Measurements from ENCODE around the gene ABCB11. TPM values are rescaled to one million over a fixed set of nuclear protein-coding genes. Genes with fewer than 3 reads are reported as not detected.

The ABCB11 gene
- total RNA-seq, 2 donors from 2014 or later: 0.09 TPM; not detected in 1

DNA sequence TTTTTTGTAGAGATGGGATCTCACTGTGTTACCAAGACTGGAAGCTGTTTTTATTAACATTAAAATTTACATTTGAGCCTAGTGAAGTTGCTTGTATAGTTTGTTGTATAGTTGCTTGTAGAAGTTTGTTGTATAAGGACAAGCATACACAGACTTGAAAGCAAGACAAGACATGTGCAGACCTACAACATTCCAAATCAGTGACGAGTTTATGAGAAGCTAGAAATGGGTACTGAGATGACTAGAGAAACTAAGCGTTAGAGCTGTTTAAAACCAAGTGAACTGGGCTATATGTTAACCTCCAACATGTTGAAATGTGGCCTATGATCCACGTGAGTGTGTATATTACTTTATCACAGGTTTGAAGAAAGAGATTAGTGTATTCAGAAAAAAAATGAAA, 39.1 kb downstream of the ABCB11 start:
- no peak for DNase-seq (ENCODE audit: low spot score)
- intact Hi-C loops (cut with DNase I): no loop called here

DNA sequence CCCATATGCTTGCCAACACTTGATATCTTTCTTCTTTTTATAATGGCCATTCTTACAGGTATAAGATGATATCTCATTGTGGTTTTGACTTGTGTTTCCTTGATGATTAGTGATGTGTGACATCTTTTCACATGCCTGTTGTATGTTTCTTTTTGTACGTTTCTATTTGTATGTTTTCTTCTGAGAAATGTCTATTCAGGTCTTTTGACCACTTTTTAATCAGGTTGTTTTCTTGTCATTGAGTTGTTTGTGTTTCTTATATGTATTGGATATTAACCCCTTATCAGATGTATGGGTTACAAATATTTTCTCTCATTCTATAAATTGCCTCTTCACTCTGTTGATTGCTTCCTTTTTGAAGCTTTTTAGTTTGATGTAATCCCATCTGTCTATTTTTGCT, 42.4 kb downstream of the ABCB11 start:
- intact Hi-C loops (cut with DNase I): no loop called here
- no peak for DNase-seq (ENCODE audit: low spot score)

DNA sequence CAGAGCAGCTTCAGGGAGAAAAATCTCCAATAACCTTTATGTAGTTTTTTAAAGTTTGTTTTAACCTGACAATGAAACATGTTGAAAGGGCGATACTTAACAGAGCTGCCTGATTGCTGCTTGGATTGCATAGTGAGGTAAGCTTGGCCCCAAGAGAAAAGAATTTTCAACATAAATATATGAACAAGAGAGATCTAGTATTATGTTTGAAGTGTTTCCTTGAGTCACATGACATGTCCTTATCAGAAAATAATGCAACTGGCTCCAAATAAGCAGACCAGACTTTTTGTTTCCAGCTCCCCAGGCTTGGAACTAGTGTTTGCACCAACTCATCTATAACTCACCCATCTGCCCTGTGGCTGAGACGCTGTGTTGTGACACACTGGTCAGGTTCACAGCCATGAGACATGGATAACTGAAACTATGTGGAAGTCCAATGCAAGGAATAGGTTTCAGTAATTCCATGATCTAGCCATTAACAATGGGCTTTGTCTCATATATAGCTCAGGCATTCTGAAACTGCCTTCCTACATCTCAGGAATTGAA, 44.7 kb downstream of the ABCB11 start:
- intact Hi-C loops (cut with DNase I): no loop called here
- DNase-seq (ENCODE audit: low spot score): no peak

DNA sequence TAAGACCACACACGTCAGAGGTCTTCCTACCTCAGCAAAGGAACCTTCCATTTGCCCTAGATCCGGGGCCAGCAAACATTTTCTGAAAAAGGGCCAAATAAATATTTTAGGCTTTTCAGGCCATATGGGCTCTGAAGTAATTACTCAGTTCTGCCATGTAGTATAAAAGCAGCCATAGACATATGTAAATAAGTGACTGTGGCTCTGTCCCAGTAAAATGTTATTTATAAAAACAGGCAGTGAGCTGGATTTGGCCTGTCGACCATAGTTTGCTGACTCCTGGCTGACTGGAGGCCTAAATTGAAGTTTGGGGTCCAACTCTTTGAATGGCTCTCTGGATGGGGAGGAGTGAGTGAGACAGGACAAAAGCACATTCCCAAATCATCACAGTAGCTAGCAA, 49.5 kb downstream of the ABCB11 start:
- intact Hi-C loops (cut with DNase I): no loop called here
- no peak for DNase-seq (ENCODE audit: low spot score)

DNA sequence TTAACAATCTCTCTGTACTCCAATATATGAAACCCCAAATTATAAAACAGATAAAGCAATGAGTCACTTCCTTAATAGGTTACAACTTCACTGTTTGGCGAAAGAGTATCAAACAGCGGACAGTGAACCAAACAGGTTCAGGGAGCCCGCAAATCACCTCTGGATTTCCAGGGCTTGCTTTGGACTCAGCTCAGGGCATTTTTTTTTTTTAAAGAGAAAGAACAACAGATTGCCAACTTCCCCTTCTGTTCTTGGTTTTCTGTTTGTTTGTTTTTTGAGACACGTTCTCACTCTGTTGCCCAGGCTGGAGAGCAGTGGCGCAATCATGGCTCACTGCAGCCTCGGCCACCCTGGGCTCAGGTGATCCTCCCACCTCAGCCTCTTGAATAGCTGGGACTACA, 52.7 kb downstream of the ABCB11 start:
- intact Hi-C loops (cut with DNase I): no loop called here
- no peak for DNase-seq (ENCODE audit: low spot score)

DNA sequence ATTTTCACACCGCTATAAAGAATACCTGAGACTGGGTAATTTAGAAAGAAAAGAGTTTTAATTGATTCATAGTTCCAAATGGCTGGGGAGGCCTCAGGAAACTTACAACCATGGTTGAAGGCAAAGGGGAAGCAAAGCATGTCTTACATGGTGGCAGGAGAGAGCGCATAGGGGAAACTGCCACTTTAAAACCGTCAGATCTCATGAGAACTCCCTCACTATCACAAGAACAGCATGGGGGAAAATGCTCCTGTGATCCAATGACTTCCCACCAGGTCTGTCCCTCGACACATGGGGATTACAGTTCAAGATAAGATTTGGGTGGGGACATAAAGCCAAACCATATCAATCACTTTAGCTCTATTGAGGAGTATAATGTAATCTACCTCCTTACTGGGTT, 53.5 kb downstream of the ABCB11 start:
- DNase-seq (ENCODE audit: low spot score): no peak
- intact Hi-C loops (cut with DNase I): no loop called here

DNA sequence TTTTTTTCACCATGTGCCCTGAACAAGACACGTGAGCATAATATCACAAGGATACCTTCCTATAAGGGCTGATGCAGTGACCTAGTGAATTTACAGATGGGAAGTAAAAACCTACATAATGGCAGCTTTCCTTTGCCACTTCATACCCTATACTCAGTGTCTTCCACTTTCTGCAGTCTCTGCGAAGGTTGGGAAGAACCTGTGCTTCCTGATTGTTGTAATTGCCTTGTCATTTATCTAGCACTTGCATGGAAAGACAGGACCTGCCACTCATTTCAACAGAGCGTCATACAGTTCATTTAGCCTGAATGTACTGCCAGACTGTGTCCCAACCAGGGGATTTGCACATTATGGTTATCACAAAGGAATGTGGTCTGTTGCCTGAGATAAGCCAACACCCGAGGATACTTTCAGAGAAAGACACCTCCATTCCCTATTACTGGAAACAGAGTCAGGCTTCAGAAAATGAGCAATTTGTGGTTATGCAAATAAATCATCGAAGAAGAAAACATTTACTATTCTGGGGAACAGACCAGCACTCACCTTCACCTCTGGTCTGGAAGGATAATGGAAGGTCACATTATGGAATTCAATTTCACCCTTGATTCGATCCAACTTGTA, 55.0 kb downstream of the ABCB11 start:
- intact Hi-C loops (cut with DNase I): no loop called here

DNA sequence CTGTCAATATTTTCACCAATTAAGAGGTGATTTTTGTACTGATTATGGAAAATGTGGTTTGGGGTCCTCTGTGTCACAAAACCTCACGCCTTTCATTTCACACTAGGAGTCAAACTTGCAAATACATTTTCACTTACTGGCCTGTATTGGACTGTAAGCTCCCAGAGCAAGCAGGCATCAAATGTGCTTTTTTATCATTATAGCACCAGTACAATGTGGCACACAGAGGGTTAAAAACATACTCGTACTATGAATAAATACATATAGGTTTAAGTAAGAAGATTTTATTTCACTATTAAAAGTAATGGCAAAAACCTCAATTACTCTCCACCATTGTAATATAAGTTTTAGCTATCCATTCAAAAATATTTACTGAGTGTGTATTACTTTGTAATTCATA, 56.7 kb downstream of the ABCB11 start:
- intact Hi-C loops (cut with DNase I): no loop called here
- DNase-seq (ENCODE audit: low spot score): no peak

More for the DNA sequence above, 55.0 kb downstream of the ABCB11 start:
- DNase-seq (ENCODE audit: low spot score): no peak

DNA sequence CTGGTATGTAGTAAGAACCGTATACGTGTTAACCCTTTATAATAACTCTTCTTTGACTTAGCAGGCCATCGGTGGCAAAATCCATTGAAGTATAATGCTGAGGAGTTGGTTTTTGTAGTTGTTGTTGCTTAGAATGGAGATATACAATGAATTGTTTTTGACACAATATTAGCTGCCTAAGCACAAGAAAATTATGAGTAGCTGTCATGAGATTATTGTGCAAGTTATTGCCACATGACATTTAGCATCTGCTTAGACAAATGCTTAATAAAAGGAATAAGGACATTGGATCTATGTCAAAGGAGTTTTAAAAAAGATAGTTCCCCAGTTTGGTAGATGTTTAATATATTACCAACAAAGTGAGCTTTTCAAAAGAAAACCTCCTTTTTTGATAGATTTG, 59.9 kb downstream of the ABCB11 start:
- DNase-seq (ENCODE audit: low spot score): no peak
- intact Hi-C loops (cut with DNase I): no loop called here

DNA sequence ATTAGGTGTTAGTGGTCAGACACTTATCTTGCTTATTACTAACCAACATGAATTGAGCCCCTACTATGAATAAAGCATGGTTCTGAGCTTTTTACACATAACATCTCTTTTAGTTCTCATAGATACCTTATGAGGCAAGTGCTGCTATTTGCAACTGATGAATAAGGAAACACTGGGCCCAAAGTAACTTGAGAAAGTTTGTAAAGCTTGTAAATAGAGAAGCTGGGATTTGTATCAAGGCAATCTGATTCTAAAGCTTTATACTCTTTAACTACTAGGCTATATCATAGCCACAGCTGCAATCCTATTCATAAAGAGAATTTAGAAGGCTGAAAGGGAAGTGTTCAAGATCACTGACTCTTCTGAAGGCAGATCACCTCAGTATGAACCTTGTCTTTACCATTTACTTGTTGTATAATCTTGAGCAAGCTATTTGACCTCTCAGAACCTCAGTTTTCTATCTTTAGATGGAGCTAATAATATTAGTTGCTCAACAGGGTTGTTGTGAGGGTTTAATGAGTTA, 60.4 kb downstream of the ABCB11 start:
- intact Hi-C loops (cut with DNase I): no loop called here
- no peak for DNase-seq (ENCODE audit: low spot score)

DNA sequence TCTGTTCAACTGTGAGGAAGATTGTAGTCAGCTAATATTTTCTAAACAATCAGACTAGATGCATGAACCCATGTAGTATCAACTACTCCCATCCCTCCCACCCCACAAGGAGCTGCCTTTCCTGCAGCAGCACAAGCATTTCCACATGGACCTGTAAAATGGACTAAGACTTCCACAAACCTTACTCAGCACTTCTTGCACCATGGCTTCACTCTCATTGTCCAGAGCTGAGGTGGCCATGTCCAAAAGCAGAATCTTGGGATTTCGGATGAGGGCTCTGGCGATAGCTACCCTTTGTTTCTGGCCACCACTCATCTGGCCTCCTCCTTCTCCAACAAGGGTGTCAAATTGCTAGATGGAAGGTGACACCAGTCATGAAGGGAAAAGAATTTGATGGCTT, 61.3 kb downstream of the ABCB11 start:
- intact Hi-C loops (cut with DNase I): loop anchor here in 1 of 2 donors (10.0 kb wide), 1 partner anchor 165 kb away; no protein-coding TSS in a partner anchor

DNA sequence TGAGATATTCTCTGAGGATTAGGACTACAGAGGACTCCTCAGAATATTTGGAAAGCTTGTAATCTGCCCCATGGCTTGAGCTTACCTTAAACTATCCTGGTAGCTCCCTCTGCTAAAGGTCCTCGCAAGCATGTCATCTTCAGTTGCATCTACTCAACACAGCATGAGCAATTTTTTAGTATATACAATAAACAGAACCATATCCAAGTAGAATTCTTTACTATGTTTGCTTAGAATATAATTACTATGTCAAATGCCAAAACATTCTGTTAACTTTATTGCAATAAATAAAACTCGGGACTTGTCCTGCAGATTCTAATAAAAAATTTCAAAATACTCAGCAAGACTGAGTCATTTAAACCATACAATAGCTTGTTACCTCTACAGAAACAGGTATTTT, 62.8 kb downstream of the ABCB11 start:
- no peak for DNase-seq (ENCODE audit: low spot score)
- intact Hi-C loops (cut with DNase I): loop anchor here in 1 of 2 donors (10.0 kb wide), 1 partner anchor 166 kb away; no protein-coding TSS in a partner anchor

More for the DNA sequence above, 61.3 kb downstream of the ABCB11 start:
- DNase-seq (ENCODE audit: low spot score): no peak

DNA sequence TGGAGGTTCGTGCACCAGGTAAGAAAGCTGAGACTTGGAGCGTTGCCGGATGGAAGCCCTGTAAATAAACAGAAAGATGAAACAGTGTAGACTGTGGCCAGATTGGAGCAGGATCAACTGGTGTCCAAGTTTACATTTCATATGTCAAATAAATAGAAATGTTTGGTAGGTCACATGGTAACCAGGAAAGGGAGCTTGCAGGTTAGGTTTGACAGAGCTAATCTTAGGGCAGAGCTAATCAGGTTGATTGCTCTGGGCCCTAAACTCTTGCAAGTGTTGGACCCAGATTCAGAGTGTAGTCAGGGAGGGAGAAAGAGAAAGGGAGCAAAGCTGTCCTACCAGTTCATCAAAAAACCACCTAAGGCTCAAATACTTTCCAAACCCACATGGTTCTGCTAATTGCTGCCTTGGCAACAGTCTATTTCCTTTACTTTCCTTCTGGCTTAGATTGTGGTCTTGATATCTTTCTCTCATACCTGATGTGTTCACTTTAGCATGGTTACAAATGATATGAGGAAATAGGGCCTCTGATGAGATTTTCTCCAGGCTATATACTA, 66.8 kb downstream of the ABCB11 start:
- no peak for DNase-seq (ENCODE audit: low spot score)
- intact Hi-C loops (cut with DNase I): loop anchor here in 1 of 2 donors (10.0 kb wide), 1 partner anchor 170 kb away; no protein-coding TSS in a partner anchor

DNA sequence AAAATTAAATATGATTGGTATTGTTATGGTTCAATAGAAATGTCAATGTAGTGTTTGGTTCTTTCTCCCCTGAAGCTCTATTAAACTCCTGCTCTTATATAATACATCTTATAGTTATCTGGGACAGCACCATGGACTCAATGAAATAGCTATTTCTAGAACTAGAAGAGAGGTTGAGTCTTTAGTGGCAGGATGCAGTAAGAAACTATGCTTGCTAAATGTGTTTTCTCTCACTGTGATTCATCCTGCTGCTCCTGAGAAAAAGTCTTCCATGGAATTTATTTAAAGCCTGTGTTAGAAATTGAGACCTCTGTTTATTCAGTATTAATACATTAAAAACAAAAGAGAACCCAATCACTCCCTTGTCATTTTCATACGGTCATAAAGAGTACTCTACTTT, 68.5 kb downstream of the ABCB11 start:
- intact Hi-C loops (cut with DNase I): loop anchor here in 1 of 2 donors (10.0 kb wide), 1 partner anchor 172 kb away; no protein-coding TSS in a partner anchor
- no peak for DNase-seq (ENCODE audit: low spot score)

DNA sequence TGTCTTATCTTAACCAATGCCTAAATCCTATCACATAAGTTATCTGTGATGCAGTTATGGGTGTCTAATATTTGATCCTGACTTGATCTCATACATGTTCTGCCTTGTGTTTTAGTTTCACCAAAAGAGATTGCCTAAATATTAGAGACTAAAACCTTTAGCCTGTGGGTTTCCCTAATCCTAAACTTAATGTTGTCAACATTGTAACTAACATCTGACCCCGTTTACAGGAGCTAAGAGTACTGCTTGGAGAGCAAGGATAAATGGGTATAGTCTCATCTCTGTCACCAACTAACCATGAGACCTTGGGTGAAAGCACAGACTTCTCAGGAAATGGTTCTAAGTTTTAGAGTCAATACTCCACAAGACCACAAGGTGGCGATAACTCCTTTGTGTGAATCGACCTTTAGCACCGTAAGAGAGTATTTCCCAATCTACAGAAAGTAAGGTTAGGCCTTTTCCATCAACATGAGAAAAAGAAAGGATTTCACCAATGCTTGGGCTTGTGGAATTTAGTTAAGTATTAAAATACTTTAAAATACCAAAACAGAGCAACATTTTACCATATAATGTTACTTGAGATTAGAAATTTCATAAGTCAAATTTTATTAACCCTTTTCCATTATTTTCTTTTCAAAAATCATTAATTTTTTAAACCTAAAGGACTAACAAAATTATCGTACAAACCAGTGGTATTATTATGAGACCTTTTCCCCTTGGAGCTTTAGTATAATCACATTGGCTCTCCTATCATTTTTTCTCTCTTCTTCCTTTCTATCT, 69.5 kb downstream of the ABCB11 start:
- intact Hi-C loops (cut with DNase I): loop anchor here in 1 of 2 donors (10.0 kb wide), 1 partner anchor 173 kb away; no protein-coding TSS in a partner anchor

DNA sequence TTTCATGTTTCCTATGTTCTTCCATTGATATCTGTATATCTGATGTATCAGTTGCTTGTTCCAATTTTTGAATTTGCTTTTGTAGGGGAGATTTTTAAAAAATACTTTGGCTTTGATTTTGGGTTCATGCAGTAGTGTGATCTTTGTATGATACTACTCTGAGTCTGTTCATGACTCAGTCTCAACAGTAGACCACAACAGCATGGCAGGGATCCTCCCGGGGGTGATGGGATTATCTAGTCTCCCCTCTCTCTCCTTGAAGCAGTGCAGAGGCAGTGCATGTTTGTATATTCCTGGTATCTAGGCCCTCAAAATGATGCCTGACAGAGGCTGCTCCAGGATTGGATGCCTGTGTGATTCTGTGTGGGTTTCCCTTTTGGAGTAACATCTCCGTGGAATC, 74.7 kb downstream of the ABCB11 start:
- intact Hi-C loops (cut with DNase I): no loop called here
- no peak for DNase-seq (ENCODE audit: low spot score)

More for the DNA sequence above, 69.5 kb downstream of the ABCB11 start:
- no peak for DNase-seq (ENCODE audit: low spot score)

DNA sequence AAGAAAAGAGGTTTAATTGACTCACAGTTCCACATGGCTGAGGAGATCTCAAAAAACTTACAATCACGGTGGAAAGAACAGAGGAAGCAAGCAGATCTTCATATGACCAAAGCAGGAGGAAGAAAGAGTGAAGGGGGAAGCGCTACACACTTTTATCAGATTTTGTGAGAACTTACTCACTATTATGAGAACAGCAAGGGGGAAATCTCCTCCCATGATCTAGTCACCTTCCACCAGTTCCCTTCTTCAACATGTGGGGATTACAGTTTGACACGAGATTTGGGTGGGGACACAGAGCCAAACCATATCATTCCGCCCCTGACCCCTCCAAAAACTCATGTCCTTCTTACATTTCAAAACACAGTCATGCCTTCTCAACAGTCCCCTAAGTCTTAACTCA, 75.8 kb downstream of the ABCB11 start:
- intact Hi-C loops (cut with DNase I): no loop called here
- no peak for DNase-seq (ENCODE audit: low spot score)

DNA sequence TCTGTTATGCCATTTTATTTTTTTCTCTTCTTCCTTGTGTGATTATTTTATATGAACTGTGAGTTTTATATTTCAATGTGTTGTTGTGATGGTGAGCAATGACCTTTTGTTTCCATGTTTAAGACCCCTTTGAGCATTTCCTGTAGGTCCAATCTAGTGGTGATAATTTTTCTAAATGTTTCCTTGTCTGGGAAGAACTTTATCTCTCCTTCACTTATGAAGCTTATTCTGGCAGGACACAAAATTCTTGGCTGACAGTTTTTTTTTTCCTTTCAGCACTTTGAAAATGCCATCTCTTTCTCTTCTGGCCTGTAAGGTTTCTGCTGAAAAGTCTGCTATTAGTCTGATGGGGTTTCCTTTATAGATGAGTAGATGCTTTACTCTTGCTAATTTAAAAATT, 76.9 kb downstream of the ABCB11 start:
- no peak for DNase-seq (ENCODE audit: low spot score)
- intact Hi-C loops (cut with DNase I): no loop called here

DNA sequence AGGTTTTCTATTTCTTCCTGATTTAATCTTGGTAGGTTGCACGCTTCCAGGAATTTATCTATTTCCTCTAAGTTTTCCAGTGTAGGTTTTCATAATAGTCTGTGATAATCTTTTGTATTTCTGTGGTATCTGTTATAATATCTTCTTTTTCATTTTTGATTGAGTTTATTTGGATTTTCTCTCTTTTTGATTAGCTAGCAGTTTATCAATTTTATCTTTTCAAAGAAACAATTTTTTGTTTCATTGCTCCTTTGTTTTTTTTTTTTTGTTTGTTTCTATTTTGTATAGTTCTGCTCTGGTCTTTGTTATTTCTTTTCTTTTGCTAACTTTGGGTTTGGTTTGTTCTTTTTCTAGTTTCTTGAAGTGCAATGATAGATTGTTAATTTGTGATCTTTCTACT, 78.7 kb downstream of the ABCB11 start:
- intact Hi-C loops (cut with DNase I): no loop called here
- DNase-seq (ENCODE audit: low spot score): no peak

DNA sequence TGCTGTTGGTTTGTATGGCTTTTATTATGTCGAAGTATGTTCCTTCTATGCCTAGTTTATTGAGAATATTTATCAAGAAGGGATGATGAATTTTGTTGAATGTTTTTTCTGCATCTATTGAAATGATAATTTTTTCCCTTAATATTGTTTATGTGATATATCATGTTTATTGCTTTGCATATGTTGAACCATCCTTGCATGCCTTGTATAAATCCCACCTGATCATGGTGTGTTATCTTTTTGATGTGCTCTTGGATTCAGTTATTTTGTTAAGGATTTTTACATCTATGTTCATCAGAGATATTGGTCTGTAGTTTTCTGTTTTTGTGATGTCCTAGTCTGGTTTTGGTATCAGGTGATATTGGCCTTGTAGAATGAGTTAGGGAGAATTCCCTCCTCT, 79.3 kb downstream of the ABCB11 start:
- DNase-seq (ENCODE audit: low spot score): no peak
- intact Hi-C loops (cut with DNase I): no loop called here
